Stimulated activated CD4-positive, alpha-beta T cell treated with anti-CD3 and anti-CD28 coated beads, Interleukin-15, amount 100 ng/mL, for 48 hours (primary cell): ENCODE data around the gene DUXB.

Source experiments
- DNase-seq, 2 donors: peaks; one replicate each; pipeline ENCODE4 v3.0.0-alpha.2; 2020; ENCODE audit warnings: low read depth in 2 of 2

DUXB gene

GRCh38 chr16:75701361-75701760, at the start of gene DUXB:
Gene DUXB (minus strand): TSS chr16:75701461. CDS start chr16:75701418, 43 bp downstream.
- DNase-seq, result no peak

GRCh38 chr16:75750528-75750927, 49.3 kb upstream of the DUXB start:
- no peak for DNase-seq

GRCh38 chr16:75746359-75746758, 45.1 kb upstream of the DUXB start:
- no peak for DNase-seq

- no peak for DNase-seq
Observed at GRCh38 chr16:75745823-75746222, 44.6 kb upstream of the DUXB start.

GRCh38 chr16:75745242-75745641, 44.0 kb upstream of the DUXB start:
- no peak for DNase-seq

GRCh38 chr16:75742424-75743047, 41.3 kb upstream of the DUXB start:
- no peak for DNase-seq

GRCh38 chr16:75733305-75734211, 32.3 kb upstream of the DUXB start:
- no peak for DNase-seq

GRCh38 chr16:75732871-75733270, 31.6 kb upstream of the DUXB start:
- no peak for DNase-seq

GRCh38 chr16:75727221-75727620, 26.0 kb upstream of the DUXB start:
- DNase-seq, result no peak

- no peak for DNase-seq
Observed at GRCh38 chr16:75726390-75726789, 25.1 kb upstream of the DUXB start, which contains the start of gene CPHXL. Gene CPHXL (minus strand): TSS chr16:75726490. CDS start chr16:75726442, 48 bp downstream.

- no peak for DNase-seq
Observed at GRCh38 chr16:75718452-75718851, 17.2 kb upstream of the DUXB start.

GRCh38 chr16:75714661-75715060, 13.4 kb upstream of the DUXB start:
- DNase-seq, result no peak

- DNase-seq, result no peak
Observed at GRCh38 chr16:75710344-75710743, 9.1 kb upstream of the DUXB start.

- no peak for DNase-seq
Observed at GRCh38 chr16:75703306-75703705, 2.0 kb upstream of the DUXB start.

GRCh38 chr16:75702242-75702641, 981 bp upstream of the DUXB start:
- no peak for DNase-seq

GRCh38 chr16:75697571-75697970, 3.7 kb downstream of the DUXB start:
- DNase-seq, result no peak

GRCh38 chr16:75695708-75696107, 5.6 kb downstream of the DUXB start:
- DNase-seq, result no peak

GRCh38 chr16:75687361-75687760, 13.9 kb downstream of the DUXB start:
- DNase-seq, result no peak

GRCh38 chr16:75682308-75682707, 19.0 kb downstream of the DUXB start:
- DNase-seq, result no peak

GRCh38 chr16:75679366-75679765, 21.9 kb downstream of the DUXB start:
- no peak for DNase-seq

GRCh38 chr16:75676909-75677308, 24.4 kb downstream of the DUXB start, which contains the start of gene CPHXL2:
Gene CPHXL2 (minus strand): TSS chr16:75677009. CDS start chr16:75676999, 10 bp downstream.
- DNase-seq, result no peak

- no peak for DNase-seq
Observed at GRCh38 chr16:75667503-75667902, 33.8 kb downstream of the DUXB start.

- no peak for DNase-seq
Observed at GRCh38 chr16:75660726-75661302, 40.4 kb downstream of the DUXB start.
